NCI-H748 (cell line): ENCODE results near the gene SLC39A9.

Source experiments
- DNase-seq: peaks from one replicate; lab custom pipeline; 2025; ENCODE audit not compliant: unreplicated experiment; lab: John Stamatoyannopoulos, UW

Gene SLC39A9

GRCh38 chr14:69424149-69424923 is 25.8 kb downstream of the SLC39A9 start:
- no peak for DNase-seq

GRCh38 chr14:69427596-69427995 is 29.1 kb downstream of the SLC39A9 start:
- no peak for DNase-seq

GRCh38 chr14:69428289-69428998 is 30.0 kb downstream of the SLC39A9 start:
- no peak for DNase-seq

- DNase-seq = no peak
Observed at GRCh38 chr14:69429643-69430042, 31.2 kb downstream of the SLC39A9 start.

GRCh38 chr14:69430306-69430939 is 31.9 kb downstream of the SLC39A9 start:
- DNase-seq = no peak

GRCh38 chr14:69432364-69432763 is 33.9 kb downstream of the SLC39A9 start:
- no peak for DNase-seq

GRCh38 chr14:69439521-69440270 is 41.2 kb downstream of the SLC39A9 start:
- DNase-seq = no peak

- DNase-seq = no peak
Observed at GRCh38 chr14:69441948-69442347, 43.5 kb downstream of the SLC39A9 start.

GRCh38 chr14:69443296-69443805 is 44.9 kb downstream of the SLC39A9 start:
- no peak for DNase-seq

- DNase-seq = no peak
Observed at GRCh38 chr14:69449216-69449615, 50.7 kb downstream of the SLC39A9 start.

- no peak for DNase-seq
Observed at GRCh38 chr14:69451941-69452340, 53.4 kb downstream of the SLC39A9 start.

GRCh38 chr14:69458350-69458749 is 59.9 kb downstream of the SLC39A9 start:
- DNase-seq = no peak

- DNase-seq = no peak
Observed at GRCh38 chr14:69459122-69459521, 60.6 kb downstream of the SLC39A9 start.

- DNase-seq = peak; percentile 53
Observed at GRCh38 chr14:69460093-69460701, 61.7 kb downstream of the SLC39A9 start.

GRCh38 chr14:69464379-69464778 is 65.9 kb downstream of the SLC39A9 start:
- DNase-seq = no peak

GRCh38 chr14:69464829-69465228 is 66.3 kb downstream of the SLC39A9 start:
- no peak for DNase-seq

GRCh38 chr14:69468949-69469348 is 70.5 kb downstream of the SLC39A9 start:
- DNase-seq = no peak

- no peak for DNase-seq
Observed at GRCh38 chr14:69471436-69471835, 72.9 kb downstream of the SLC39A9 start.

- no peak for DNase-seq
Observed at GRCh38 chr14:69471916-69472315, 73.4 kb downstream of the SLC39A9 start.

GRCh38 chr14:69473260-69473659 is 74.8 kb downstream of the SLC39A9 start:
- no peak for DNase-seq

- DNase-seq = no peak
Observed at GRCh38 chr14:69473946-69474345, 75.5 kb downstream of the SLC39A9 start.
